Mesenchymal stem cell (in vitro differentiated cells and primary cell): ENCODE results near the gene SPHK2.

Experiments used
- DNase-seq: peaks from one replicate; pipeline ENCODE4 v3.0.0-alpha.2; 2013
- H2AFZ ChIP-seq: one replicate; pipeline ENCODE4 v1.6.1; 2013; ENCODE audit warnings: low read depth, mild to moderate bottlenecking, control low read depth, inconsistent platforms, low read length, moderate library complexity
- H2AK5ac ChIP-seq: 2 replicates; pipeline ENCODE4 v1.6.1; 2013; ENCODE audit warnings: low read length, moderate library complexity, mild to moderate bottlenecking, inconsistent platforms; ENCODE audit not compliant: severe bottlenecking
- H2BK120ac ChIP-seq: one replicate; pipeline ENCODE4 v1.6.1; 2013; ENCODE audit warnings: low read depth, mild to moderate bottlenecking, inconsistent platforms, low read length, moderate library complexity
- H2BK12ac ChIP-seq, 2 experiments: one replicate each; pipeline ENCODE4 v1.6.1; 2013; ENCODE audit warnings: inconsistent platforms in 2 of 2, low read length in 2 of 2, mild to moderate bottlenecking in 2 of 2, moderate library complexity in 2 of 2, control low read depth in 1 of 2
- H2BK15ac ChIP-seq: one replicate; pipeline ENCODE4 v1.6.1; 2013; ENCODE audit warnings: mild to moderate bottlenecking, low read depth, inconsistent platforms; ENCODE audit not compliant: poor library complexity, severe bottlenecking
- H2BK5ac ChIP-seq: 2 replicates; pipeline ENCODE4 v1.6.1; 2013; ENCODE audit warnings: low read depth, mild to moderate bottlenecking, low read length, control low read depth, inconsistent platforms; ENCODE audit not compliant: poor library complexity, severe bottlenecking
- H3K14ac ChIP-seq, 2 experiments: one replicate each; pipeline ENCODE4 v1.6.1; 2013; ENCODE audit warnings: inconsistent platforms in 2 of 2, low read length in 2 of 2, control low read depth in 1 of 2, mild to moderate bottlenecking in 1 of 2, moderate library complexity in 1 of 2
- H3K18ac ChIP-seq, 2 experiments: one replicate each; pipeline ENCODE4 v1.6.1; 2013; ENCODE audit warnings: inconsistent platforms in 2 of 2, low read length in 2 of 2, control low read depth in 1 of 2, low read depth in 1 of 2, mild to moderate bottlenecking in 1 of 2
- H3K23ac ChIP-seq, 2 experiments: one replicate each; pipeline ENCODE4 v1.6.1; 2013; ENCODE audit warnings: inconsistent platforms in 2 of 2, low read length in 2 of 2, mild to moderate bottlenecking in 2 of 2, moderate library complexity in 2 of 2, control low read depth in 1 of 2
- H3K27ac ChIP-seq: 2 replicates; pipeline ENCODE4 v1.5.1; 2013; ENCODE audit warnings: mild to moderate bottlenecking, moderate library complexity, low read length, control low read depth, inconsistent platforms; ENCODE audit not compliant: poor library complexity, severe bottlenecking
- H3K27me3 ChIP-seq, 2 experiments: 2 replicates each; pipeline versions ENCODE4 v1.6.1 to v1.7.0; 2013; ENCODE audit warnings: low read length in 2 of 2, mild to moderate bottlenecking in 2 of 2, moderate library complexity in 2 of 2, control low read depth in 1 of 2, inconsistent platforms in 1 of 2; ENCODE audit not compliant: control insufficient read depth in 1 of 2, insufficient read depth in 1 of 2
- H3K36me3 ChIP-seq, 2 experiments: 2 replicates each; pipeline versions ENCODE4 v1.6.1 to v1.7.0; 2013; ENCODE audit warnings: low read length in 2 of 2, control low read depth in 1 of 2, inconsistent platforms in 1 of 2, low read depth in 1 of 2, mild to moderate bottlenecking in 1 of 2; ENCODE audit not compliant: insufficient read depth in 2 of 2, control insufficient read depth in 1 of 2
- H3K4ac ChIP-seq, 2 experiments: one replicate each; pipeline ENCODE4 v1.6.1; 2013; ENCODE audit warnings: inconsistent platforms in 2 of 2, low read length in 2 of 2, mild to moderate bottlenecking in 2 of 2, moderate library complexity in 2 of 2, control low read depth in 1 of 2, low read depth in 1 of 2
- H3K4me1 ChIP-seq: 2 replicates; pipeline ENCODE4 v1.6.1; 2013; ENCODE audit warnings: low read depth, low read length, control low read depth; ENCODE audit not compliant: control insufficient read depth, insufficient read depth
- H3K4me2 ChIP-seq: 2 replicates; pipeline ENCODE4 v1.6.1; 2013; ENCODE audit warnings: low read length, mild to moderate bottlenecking, inconsistent platforms; ENCODE audit not compliant: poor library complexity, severe bottlenecking
- H3K4me3 ChIP-seq, 2 experiments: 2 replicates each; pipeline versions ENCODE4 v1.5.1 to v1.7.0; 2013; ENCODE audit warnings: low read length in 2 of 2, mild to moderate bottlenecking in 2 of 2, control low read depth in 1 of 2, low read depth in 1 of 2; ENCODE audit not compliant: insufficient read depth in 1 of 2
- H3K79me1 ChIP-seq: replicated peaks from 2 replicates; pipeline ENCODE4 v1.6.1; 2013; ENCODE audit warnings: mild to moderate bottlenecking, control low read depth, low read length, inconsistent platforms; ENCODE audit not compliant: poor library complexity, severe bottlenecking
- H3K9ac ChIP-seq: 2 replicates; pipeline ENCODE4 v1.7.0; 2013; ENCODE audit warnings: mild to moderate bottlenecking, low read length, moderate library complexity
- H3K9me3 ChIP-seq: 2 replicates; pipeline ENCODE4 v1.7.0; 2013; ENCODE audit warnings: mild to moderate bottlenecking, low read length; ENCODE audit not compliant: control insufficient read depth
- H4K8ac ChIP-seq: one replicate; pipeline ENCODE4 v1.6.1; 2013; ENCODE audit warnings: inconsistent platforms, mild to moderate bottlenecking, low read length, moderate library complexity
- H4K91ac ChIP-seq: one replicate; pipeline ENCODE4 v1.6.1; 2013; ENCODE audit warnings: mild to moderate bottlenecking, low read length, inconsistent platforms
- WGBS: methylation state at CpG from one replicate; pipeline ENCODE4 v1.1.7; 2013; ENCODE audit warnings: mixed read lengths; 5-methylcytosine and 5-hydroxymethylcytosine counted together

The SPHK2 gene

DNA sequence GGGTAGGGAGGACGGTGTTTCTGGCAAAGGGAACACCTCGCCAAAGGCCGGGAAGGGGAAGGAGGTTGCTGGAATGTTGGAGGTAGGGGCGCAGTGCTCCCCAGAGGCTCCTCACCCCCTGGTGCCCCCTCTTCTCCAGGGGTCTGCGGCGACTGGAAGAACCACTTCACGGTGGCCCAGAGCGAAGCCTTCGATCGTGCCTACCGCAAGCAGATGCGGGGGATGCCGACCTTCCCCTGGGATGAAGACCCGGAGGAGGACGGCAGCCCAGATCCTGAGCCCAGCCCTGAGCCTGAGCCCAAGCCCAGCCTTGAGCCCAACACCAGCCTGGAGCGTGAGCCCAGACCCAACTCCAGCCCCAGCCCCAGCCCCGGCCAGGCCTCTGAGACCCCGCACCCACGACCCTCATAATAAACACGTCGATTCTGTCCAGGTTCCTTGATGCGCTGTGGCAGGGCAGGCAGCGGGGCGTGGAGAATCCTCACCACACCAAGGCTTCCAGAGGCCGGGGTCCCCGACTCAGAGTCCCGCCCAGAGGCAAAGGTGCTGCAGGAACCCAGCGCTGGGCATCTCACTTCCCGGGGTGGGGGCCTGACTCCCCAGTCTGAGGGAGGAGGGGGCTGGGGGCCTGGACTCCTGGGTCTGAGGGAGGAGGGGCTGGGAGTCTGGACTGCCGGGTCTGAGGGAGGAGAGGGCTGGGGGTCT is 20.2 kb upstream of the SPHK2 start:
- Histone ChIP-seq H2AK5ac (no peak overlapping the region), H3K18ac (no peak overlapping the region)
- 84% methylated on average over 30 of the region's 30 CpGs for WGBS

DNA sequence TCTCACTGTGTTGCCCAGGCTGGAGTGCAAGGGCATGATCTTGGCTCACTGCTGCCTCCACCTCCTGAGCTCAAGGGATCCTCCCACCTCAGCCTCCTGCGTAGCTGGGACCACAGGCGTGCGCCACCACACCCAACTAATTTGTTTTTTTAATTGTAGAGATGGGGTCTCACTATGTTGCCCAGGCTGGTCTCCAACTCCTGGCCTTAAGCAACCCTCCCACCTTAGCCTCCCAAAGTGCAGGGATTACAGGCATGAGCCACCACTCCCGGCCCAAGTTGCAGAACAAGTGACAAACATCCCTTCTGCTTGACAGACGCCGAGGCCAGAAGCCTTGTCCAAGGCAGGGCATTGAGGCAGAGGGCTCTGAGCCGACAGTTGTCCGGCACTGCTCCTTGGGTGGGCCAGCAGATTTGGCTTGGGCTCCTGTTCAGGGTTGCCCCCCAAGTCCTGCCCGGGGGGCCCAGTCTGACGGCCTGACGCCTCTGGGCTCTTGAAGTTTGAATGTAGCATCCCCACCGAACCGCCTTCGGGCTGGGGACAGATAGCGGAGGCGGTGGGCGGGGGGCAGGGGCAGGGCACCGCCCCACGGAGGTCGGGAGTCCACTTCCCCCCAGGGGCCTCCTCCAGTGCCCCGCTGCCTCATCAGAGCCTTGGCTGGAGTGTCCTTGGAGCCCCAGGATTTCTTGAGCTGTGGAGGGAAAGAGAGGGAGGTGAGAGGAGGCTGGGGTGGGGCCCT is 18.5 kb upstream of the SPHK2 start:
- Histone ChIP-seq H2BK120ac (no peak overlapping the region), H3K18ac (no peak overlapping the region), H3K4me3 (no peak overlapping the region), H4K8ac (no peak overlapping the region), H3K4ac (no peak overlapping the region), H3K36me3 (peaks cover 0 to 4% of the 10 kb centered on the region in 2 experiments), H2BK15ac (no peak overlapping the region), H3K79me1 (no peaks in the 10 kb centered on the region), H3K27me3 (peaks cover 6 to 17% of the 10 kb centered on the region in 2 experiments), H2AK5ac (no peak overlapping the region), H2BK5ac (no peak overlapping the region), H3K9me3 (no peaks in the 10 kb centered on the region), H3K9ac (no peak overlapping the region), H3K14ac (no peak overlapping the region), H4K91ac (no peak overlapping the region), H3K4me1 (peaks cover 6% of the 10 kb centered on the region), H2AFZ (no peak overlapping the region), H2BK12ac (no peak overlapping the region), H3K27ac (no peak overlapping the region), H3K23ac (no peak overlapping the region), H3K4me2 (no peak overlapping the region)
- 88% methylated on average over 18 of the region's 21 CpGs for WGBS
- no peak for DNase-seq

More for the DNA sequence above, 20.2 kb upstream of the SPHK2 start:
- no peak for DNase-seq
- H3K79me1 ChIP-seq: no peaks in the 10 kb centered on the region
- H2BK5ac ChIP-seq: no peak overlapping the region
- H2BK12ac ChIP-seq: no peak overlapping the region
- H2AFZ ChIP-seq: no peak overlapping the region
- no peak overlapping the region for H3K4me2 ChIP-seq
- H3K9me3 ChIP-seq: no peaks in the 10 kb centered on the region
- no peak overlapping the region for H3K9ac ChIP-seq
- no peak overlapping the region for H2BK15ac ChIP-seq
- H3K4me3 ChIP-seq: no peak overlapping the region
- no peak overlapping the region for H3K14ac ChIP-seq
- peaks cover 0 to 4% of the 10 kb centered on the region in 2 experiments for H3K36me3 ChIP-seq
- H3K4ac ChIP-seq: no peak overlapping the region
- H3K27ac ChIP-seq: no peak overlapping the region
- peaks cover 6 to 17% of the 10 kb centered on the region in 2 experiments for H3K27me3 ChIP-seq
- H3K4me1 ChIP-seq: peaks cover 6% of the 10 kb centered on the region
- no peak overlapping the region for H4K91ac ChIP-seq
- no peak overlapping the region for H3K23ac ChIP-seq
- H4K8ac ChIP-seq: no peak overlapping the region
- no peak overlapping the region for H2BK120ac ChIP-seq

DNA sequence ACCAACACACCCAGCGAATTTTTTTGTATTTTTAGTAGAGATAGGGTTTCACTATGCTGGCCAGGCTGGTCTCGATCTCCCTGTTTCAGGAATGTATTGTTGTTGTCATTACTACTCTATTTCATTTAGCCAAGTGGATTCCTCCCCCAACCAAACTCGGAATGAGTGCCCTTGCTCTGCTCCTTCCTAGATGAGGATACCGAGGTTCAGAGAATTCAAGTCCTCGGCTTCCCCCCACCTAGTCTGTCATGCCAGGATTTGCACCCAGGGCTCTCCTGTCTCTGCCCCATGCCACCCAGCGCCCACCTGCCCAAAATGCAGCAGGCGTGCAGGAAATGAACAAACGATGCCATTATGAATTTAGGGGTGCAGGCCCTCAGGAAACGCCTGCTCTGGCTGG is 16.3 kb upstream of the SPHK2 start:
- peaks cover 2% of the 10 kb centered on the region for H3K4me1 ChIP-seq
- H3K27ac ChIP-seq: no peak overlapping the region
- H2AK5ac ChIP-seq: no peak overlapping the region
- DNase-seq: no peak
- H3K18ac ChIP-seq: no peak overlapping the region
- no peaks in the 10 kb centered on the region for H3K79me1 ChIP-seq
- H3K23ac ChIP-seq: no peak overlapping the region
- H3K4me2 ChIP-seq: no peak overlapping the region
- no peak overlapping the region for H3K9ac ChIP-seq
- H2BK15ac ChIP-seq: no peak overlapping the region
- H2BK120ac ChIP-seq: no peak overlapping the region
- H4K8ac ChIP-seq: no peak overlapping the region
- WGBS: 91% methylated on average over 8 of the region's 9 CpGs
- H3K4ac ChIP-seq: no peak overlapping the region
- no peak overlapping the region for H2BK12ac ChIP-seq
- no peak overlapping the region for H3K14ac ChIP-seq
- H3K36me3 ChIP-seq: peaks cover 0 to 4% of the 10 kb centered on the region in 2 experiments
- no peak overlapping the region for H3K4me3 ChIP-seq
- peaks cover 6 to 17% of the 10 kb centered on the region in 2 experiments for H3K27me3 ChIP-seq
- no peak overlapping the region for H2AFZ ChIP-seq
- no peak overlapping the region for H4K91ac ChIP-seq
- no peak overlapping the region for H2BK5ac ChIP-seq
- no peaks in the 10 kb centered on the region for H3K9me3 ChIP-seq

DNA sequence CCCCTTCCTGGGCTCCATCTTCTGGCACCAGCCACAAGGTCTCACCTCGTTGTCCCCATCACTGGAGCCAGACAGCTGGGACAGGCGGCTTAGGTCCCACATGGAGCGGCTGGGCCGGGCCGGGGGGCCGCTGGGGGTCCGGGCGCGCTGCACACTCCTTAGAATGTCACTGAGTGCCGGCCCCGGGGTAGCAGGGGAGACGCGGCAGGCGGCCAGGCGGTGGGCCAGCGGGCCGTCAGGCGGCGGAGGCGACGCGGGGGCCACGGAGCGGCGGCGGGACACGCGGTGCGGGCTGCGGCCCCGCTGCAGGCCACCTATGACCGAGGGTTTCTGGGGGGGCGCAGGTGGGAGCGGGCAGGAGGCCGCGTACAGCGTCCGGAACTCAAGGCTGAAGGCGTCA is 15.9 kb upstream of the SPHK2 start:
- WGBS: 94% methylated on average over 39 of the region's 39 CpGs

More for the DNA sequence above, 15.9 kb upstream of the SPHK2 start:
- DNase-seq: no peak
- Histone ChIP-seq H4K91ac (no peak overlapping the region), H3K23ac (no peak overlapping the region), H3K27ac (no peak overlapping the region), H3K14ac (no peak overlapping the region), H3K4ac (no peak overlapping the region), H3K4me1 (peaks cover 2% of the 10 kb centered on the region), H3K79me1 (no peaks in the 10 kb centered on the region), H3K4me3 (no peak overlapping the region), H3K18ac (no peak overlapping the region), H2BK12ac (no peak overlapping the region), H3K9ac (no peak overlapping the region), H3K9me3 (no peaks in the 10 kb centered on the region), H3K4me2 (no peak overlapping the region), H2BK5ac (no peak overlapping the region), H2BK120ac (no peak overlapping the region), H2AFZ (no peak overlapping the region), H4K8ac (no peak overlapping the region), H3K36me3 (peaks cover 0 to 4% of the 10 kb centered on the region in 2 experiments), H2BK15ac (no peak overlapping the region), H3K27me3 (peaks cover 5 to 16% of the 10 kb centered on the region in 2 experiments), H2AK5ac (no peak overlapping the region)
